SH-SY5Y (cell line): ENCODE measurements around the gene XXYLT1.

Experiments
- GATA2 ChIP-seq: IDR thresholded peaks from 2 replicates; pipeline ENCODE4 v1.6.1; 2011; ENCODE audit warnings: mild to moderate bottlenecking, low read depth, low read length
- GATA3 ChIP-seq: IDR thresholded peaks from 2 replicates; pipeline ENCODE4 v1.6.1; 2011; ENCODE audit warnings: low read depth, mild to moderate bottlenecking, low read length, moderate library complexity

- TF ChIP-seq GATA2 = no peak
- no peak for TF ChIP-seq GATA3
Measured at GRCh38 chr3:195263925-195264600, 6.9 kb downstream of the XXYLT1 start.
